Ovary (tissue), 9 donors: Measurements from ENCODE around the gene ACSL6. TPM values are rescaled to one million over a fixed set of nuclear protein-coding genes. Genes with fewer than 3 reads are reported as not detected.

Experiments
- DNase-seq, 5 donors: peaks; one replicate each; pipeline ENCODE4 v3.0.0-alpha.2; 2019 to 2020
- H3K27ac ChIP-seq, 2 donors: fragments of 200-600 bp; one replicate each; pipeline versions ENCODE4 v1.5.1 to v1.8.0; 2019 to 2022
- H3K27me3 ChIP-seq: fragments of 200-600 bp; one replicate; pipeline ENCODE4 v1.8.0; 2022
- H3K36me3 ChIP-seq: fragments of 200-600 bp; sonication (generic); one replicate; pipeline ENCODE4 v1.5.1; 2019
- H3K4me1 ChIP-seq: one replicate; pipeline ENCODE4 v1.8.1; 2013; ENCODE audit warnings: mild to moderate bottlenecking, moderate library complexity; ENCODE audit not compliant: insufficient read depth
- H3K4me3 ChIP-seq: fragments of 200-600 bp; sonication (generic); one replicate; pipeline ENCODE4 v1.5.1; 2017
- H3K9me3 ChIP-seq, 2 donors: fragments of 200-600 bp in 1 of 2; sonication (generic) in 1 of 2; one replicate each; pipeline versions ENCODE4 v1.5.1 to v1.8.1; 2013 to 2019; ENCODE audit warnings: mild to moderate bottlenecking in 1 of 2, moderate library complexity in 1 of 2
- CTCF ChIP-seq, 3 donors: fragments of 450-650 bp in 2 of 3; fragments of 200-600 bp in 1 of 3; IDR thresholded peaks; one replicate each; pipeline versions ENCODE4 v1.5.1 to v1.8.0; 2016 to 2022; ENCODE audit warnings: antibody characterized with exemption in 3 of 3, mild to moderate bottlenecking in 1 of 3
- EP300 ChIP-seq: sonication (generic); formaldehyde crosslinking; IDR thresholded peaks from one replicate; pipeline ENCODE4 v1.6.1; 2017; ENCODE audit warnings: antibody characterized with exemption
- POLR2A ChIP-seq: fragments of 450-650 bp; IDR thresholded peaks from one replicate; pipeline ENCODE4 v1.6.1; 2017; ENCODE audit warnings: antibody characterized with exemption, mild to moderate bottlenecking, moderate library complexity
- WGBS, 3 donors: extraction: QIAGEN DNeasy Blood & Tissue Kit in 1 of 3; methylation state at CpG; one replicate each; pipeline versions ENCODE4 v1.1.5 to v1.1.7; 2013 to 2017; 5-methylcytosine and 5-hydroxymethylcytosine counted together
- intact Hi-C, 4 donors: fragments of 100-400 bp; cut with DNase I; formaldehyde crosslinking; loops; one replicate each; pipeline versions ENCODE4 v1.11.0 to v1.15.1; 2022 to 2023
- polyA plus RNA-seq, 2 donors: library from polyadenylated mRNA; stranded (reverse); fragments of 200-250 nt in 1 of 2; fragments of 350-450 nt in 1 of 2; fragmentation: Illumina TruSeq in 1 of 2; extraction: RNeasy Lipid Tissue Mini Kit (QIAGEN cat#74804) in 1 of 2; gene quantifications; one replicate each; pipeline ENCODE4 v1.2.3, GENCODE V29; 2013 to 2014
- total RNA-seq, 7 donors: library from RNA; depleted of rRNA in 2 of 7; stranded (reverse); fragments of >200 nt in 2 of 7; fragmentation: NEBNext Ultra II Directional in 3 of 7; extraction: Animal tissue kit (Norgen Biotek cat#: 25700) in 3 of 7; gene quantifications; one replicate each; pipeline versions ENCODE4 v1.1.0 to v1.2.4, GENCODE V29; 2016 to 2023
- donor health status: DM: no; HTN: no; CAD: no; lungs with moderate emphysema.
- donor health status: DM: no; HTN: no; CAD: no.
- donor health status: Bipolar disorder and iron deficiency.
- donor health status: DM: yes; HTN: yes; CAD: no.
- donor health status: DM: no; HTN: no; CAD: no.
- donor health status: DM: yes; HTN: yes; CAD: no.

Gene ACSL6
- total and polyA plus RNA-seq, 9 donors, result 0.07 to 0.65 (median 0.22) TPM; not detected in 1

DNA sequence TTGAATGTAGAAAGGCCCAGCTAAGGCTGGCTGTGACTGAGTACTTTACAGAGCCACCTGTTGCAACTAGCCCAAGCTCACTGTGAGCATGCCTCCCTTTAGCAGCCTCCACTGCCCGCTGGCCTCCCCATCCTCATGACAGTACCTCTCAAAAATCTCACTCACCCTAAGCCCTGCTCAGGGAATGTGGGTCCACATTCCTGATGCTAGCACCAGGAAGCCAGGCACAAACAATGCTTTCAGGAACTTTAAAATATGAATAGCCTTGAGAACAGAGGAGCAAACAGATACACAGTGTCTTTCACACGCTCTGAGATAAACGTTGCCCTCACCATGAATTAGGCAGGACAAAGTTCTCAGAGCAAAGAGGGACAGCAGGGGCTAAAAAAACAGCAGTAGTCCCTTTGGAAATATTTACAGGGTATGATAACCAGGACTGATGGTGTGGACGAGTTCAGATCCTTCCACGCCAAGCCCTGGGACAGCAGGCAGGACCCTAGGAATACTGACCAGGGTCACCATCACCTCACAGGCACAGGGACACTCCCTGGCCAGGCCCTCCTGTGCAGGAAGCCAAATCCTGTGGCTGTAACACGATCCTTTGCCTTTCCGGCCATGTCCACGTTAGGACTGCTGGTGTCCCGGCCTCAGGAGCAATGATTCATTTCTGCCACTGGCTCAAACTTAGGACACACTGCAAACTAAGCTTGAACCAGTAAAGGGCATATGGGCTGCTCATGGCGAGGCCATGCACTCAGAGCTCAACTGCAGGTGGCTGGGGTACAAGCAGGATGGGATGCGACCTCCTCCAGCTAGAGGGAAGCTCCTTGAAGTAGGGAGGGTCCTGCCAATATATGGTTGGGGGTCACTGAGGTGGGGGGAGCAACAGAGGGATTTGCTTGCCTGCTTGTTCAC is 9.6 kb downstream of the ACSL6 start:
- no peaks in the 10 kb centered on the region for H3K36me3 ChIP-seq
- H3K27me3 ChIP-seq, result no peaks in the 10 kb centered on the region
- TF ChIP-seq POLR2A, result no peak
- no peak for TF ChIP-seq CTCF (IDR thresholded peaks at IDR 0.05)
- no peak for TF ChIP-seq EP300
- no peak overlapping the region for H3K4me3 ChIP-seq
- intact Hi-C loops, result loop anchor here in 1 of 4 donors (10.0 kb wide), 1 partner anchor 407 kb away; no protein-coding TSS in a partner anchor
- H3K27ac ChIP-seq, result no peak overlapping the region
- no peak for DNase-seq
- WGBS, 3 donors, result 59 to 70% (median 68%) methylated on average over 11 of the region's 11 CpGs
- no peaks in the 10 kb centered on the region for H3K9me3 ChIP-seq
- H3K4me1 ChIP-seq, result no peaks in the 10 kb centered on the region

- no peaks in the 10 kb centered on the region for H3K9me3 ChIP-seq
- TF ChIP-seq EP300, result no peak
- TF ChIP-seq CTCF (IDR thresholded peaks at IDR 0.05), result no peak
- TF ChIP-seq POLR2A, result no peak
- DNase-seq, result no peak
- H3K36me3 ChIP-seq, result no peaks in the 10 kb centered on the region
- no peaks in the 10 kb centered on the region for H3K27me3 ChIP-seq
- H3K4me3 ChIP-seq, result no peak overlapping the region
- 82 to 86% (median 85%) methylated on average over 7 of the region's 7 CpGs for WGBS, 3 donors
- intact Hi-C loops, result loop anchor here in 1 of 4 donors (10.0 kb wide), 1 partner anchor 406 kb away; no protein-coding TSS in a partner anchor
- H3K4me1 ChIP-seq, result no peaks in the 10 kb centered on the region
- H3K27ac ChIP-seq, result no peak overlapping the region
Measured at GRCh38 chr5:132000677-132001453, 10.6 kb downstream of the ACSL6 start.

DNA sequence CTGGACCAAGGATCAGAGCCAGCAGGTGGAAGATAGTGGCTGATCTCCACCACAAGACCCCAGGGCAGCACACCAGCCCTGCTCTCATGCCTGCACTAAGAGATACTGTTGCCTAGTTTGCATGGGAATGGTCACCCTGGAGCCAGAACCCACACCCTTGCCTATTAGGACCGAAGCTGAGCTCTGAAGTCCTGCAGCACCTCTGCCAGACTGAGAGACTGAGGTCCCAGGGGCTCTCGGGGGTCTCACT is 11.3 kb downstream of the ACSL6 start:
- H3K27ac ChIP-seq, result no peak overlapping the region
- intact Hi-C loops, result loop anchor here in 1 of 4 donors (10.0 kb wide), 1 partner anchor 405 kb away; no protein-coding TSS in a partner anchor
- no peaks in the 10 kb centered on the region for H3K27me3 ChIP-seq
- H3K4me1 ChIP-seq, result no peaks in the 10 kb centered on the region
- TF ChIP-seq CTCF (IDR thresholded peaks at IDR 0.05) (no peak), EP300 (no peak), POLR2A (no peak)
- 38 to 61% (median 44%) methylated on average over 2 of the region's 2 CpGs for WGBS, 3 donors
- no peak overlapping the region for H3K4me3 ChIP-seq
- DNase-seq, result no peak
- no peaks in the 10 kb centered on the region for H3K36me3 ChIP-seq
- H3K9me3 ChIP-seq, result no peaks in the 10 kb centered on the region

DNA sequence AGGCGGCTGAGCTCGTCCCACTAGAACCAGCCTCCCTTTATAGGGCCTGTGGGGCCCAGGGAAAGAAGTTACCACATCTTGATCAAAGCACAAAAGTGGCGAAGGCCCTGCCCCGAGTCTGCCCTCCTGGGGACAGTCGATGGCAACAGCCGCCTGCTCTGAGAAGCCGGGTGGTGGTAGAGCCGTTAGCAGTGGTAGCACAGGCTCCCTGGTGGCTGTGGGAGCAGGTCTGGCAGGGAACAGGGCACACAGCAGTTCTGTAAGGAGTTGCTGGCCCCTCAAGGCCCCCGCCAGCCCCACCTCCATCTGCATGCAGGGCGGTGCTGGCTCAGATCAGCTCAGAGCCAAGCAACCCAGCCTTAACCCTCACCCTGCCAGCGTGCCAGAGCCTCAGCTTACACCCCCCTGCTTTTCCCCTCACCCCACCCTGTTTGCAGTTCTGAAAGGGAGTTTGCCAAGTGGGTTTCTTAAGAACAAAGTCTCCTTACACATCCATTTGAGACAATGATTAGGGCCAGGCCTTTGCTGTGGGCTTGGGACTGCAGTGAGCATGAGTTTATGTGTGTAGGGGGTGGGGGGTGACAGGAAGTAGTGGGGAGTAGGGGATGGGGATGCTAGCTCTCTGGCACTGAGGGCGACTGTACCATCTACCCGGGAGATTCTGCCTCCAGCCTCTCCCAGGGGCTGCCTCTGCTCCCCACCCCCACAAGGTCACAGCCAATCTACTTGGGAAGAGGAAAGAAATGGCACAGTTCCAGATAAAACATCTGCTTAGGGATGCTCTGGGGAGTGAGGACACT is 11.8 kb downstream of the ACSL6 start:
- 45 to 49% (median 45%) methylated on average over 13 of the region's 13 CpGs for WGBS, 3 donors
- DNase-seq, result no peak
- intact Hi-C loops, result loop anchor here in 1 of 4 donors (10.0 kb wide), 1 partner anchor 405 kb away; no protein-coding TSS in a partner anchor
- TF ChIP-seq POLR2A (no peak), CTCF (IDR thresholded peaks at IDR 0.05) (no peak), EP300 (no peak)
- Histone ChIP-seq H3K27me3 (no peaks in the 10 kb centered on the region), H3K36me3 (no peaks in the 10 kb centered on the region), H3K27ac (peak overlapping the region in 1 of 2 donors; percentile 30), H3K4me3 (no peak overlapping the region), H3K9me3 (no peaks in the 10 kb centered on the region), H3K4me1 (no peaks in the 10 kb centered on the region)
